ENCODE results near the gene LTBP1.
"Not testable (repeated sequence)": the region's sequence is repeated elsewhere in the genome, so short reads cannot be mapped to it uniquely, and the experiment has no call there.

Gene LTBP1

DNA sequence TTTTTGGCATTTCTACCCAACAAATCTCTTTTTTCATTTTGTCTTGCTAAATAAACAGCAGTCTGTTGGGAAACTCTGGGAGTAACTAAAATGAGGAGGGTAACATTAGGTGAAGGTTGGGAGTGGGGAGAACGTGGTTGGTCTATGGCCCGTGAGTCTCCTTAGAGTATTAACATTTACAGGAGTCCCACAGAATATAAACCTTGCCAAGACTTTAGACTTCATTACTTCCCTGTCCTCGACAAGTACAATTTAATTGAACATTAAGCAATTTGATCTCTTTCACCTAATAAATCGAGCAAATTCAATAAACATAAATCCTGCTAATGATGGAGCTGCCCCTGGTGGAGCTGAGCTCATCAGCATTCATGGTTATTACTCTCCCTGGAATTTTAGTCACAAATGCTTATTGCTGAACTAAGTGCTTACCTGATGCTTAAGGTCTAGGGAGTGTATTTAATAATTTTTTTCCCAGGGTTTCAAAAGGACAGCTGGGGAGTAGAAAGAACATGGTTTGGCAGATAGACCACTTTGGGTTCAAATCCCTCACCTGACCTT, 434.6 kb downstream of the LTBP1 start:
- DNase-seq (ENCODE audit: low read depth) = no peak

DNA sequence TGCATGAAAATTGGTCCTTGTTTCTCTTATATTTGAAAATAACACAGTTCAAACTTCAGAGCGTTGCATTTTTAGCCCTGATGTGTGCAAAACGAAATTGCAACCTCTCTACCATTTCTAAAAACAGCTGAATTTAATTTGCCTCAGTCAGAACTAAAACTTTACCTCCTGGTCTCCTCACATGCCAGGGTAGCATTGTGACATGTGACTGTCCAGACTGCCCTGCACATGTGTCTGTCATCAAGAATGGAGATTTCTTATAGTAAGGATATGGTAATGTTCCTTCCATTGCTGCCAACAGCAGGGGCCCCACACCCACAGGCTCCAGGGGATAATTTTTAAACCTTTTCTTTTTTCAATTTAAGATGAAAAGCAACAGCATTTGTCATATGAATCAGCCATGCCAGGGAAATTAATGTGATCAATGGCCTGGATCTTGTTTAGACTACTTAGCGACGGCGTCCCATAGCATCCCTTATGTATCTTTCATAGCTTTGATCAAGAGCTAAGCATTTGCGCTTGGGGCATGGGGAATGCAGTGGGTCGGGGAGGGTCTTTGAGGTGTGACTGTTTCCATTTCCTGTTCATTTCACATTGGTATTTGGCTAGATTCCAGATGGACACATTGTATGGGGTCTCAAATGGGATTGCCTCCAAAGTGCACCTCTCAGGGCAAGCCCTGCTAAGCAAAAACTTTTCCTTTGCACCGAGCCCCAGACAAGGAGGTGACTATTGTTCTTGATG, 437.3 kb downstream of the LTBP1 start:
- no peak for DNase-seq (ENCODE audit: low read depth)

DNA sequence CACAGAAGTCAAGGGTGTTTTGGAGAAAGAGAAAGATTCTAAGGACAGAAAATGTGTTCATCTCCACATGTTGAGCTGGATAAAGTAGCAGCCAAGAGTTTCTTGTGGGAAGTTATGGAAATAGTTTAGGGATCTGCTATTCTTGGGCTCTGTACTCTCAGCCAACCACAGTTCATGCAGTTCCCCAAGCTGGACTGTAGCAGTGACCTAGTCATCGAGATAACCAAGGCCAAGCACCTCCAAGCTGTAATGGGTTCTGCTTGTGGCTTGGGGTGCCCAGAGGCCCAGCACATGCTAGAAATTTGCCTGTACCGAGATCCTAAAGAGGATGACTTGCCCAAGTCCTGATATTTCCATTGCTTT, 437.8 kb downstream of the LTBP1 start:
- DNase-seq (ENCODE audit: low read depth) = no peak

DNA sequence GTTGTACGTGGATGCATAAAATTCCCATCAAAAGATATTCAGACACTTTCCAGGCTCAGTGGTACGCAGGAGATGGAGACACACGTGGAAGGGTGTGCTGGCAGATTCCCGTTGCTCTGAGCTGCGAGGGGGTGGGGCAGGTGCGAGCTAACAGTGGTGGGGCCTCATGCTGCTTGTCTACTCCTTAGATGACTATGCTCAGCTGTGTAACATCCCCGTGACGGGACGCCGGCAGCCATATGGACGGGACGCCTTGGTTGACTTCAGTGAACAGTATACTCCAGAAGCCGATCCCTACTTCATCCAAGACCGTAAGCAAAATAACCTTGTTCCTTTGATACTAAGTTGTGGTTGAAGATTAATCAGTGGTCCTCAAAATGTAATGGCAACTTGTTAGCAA, 442.2 kb downstream of the LTBP1 start:
- DNase-seq (ENCODE audit: low read depth) = no peak

DNA sequence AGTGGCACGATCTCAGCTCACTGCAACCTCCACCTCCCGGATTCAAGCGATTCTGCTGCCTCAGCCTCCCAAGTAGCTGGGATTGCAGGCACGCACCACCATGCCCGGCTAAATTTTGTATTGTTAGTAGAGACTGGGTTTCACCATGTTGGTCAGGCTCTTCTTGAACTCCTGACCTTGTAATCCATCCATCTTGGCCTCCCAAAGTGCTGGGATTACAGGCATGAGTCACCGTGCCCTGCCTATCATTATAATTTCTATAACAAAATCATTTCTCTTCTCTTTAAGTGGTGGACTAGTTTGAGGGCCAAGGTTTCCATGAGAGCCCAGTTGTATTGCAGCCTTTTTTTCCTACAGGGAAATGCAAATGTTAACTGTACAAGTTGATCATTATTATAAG, 442.9 kb downstream of the LTBP1 start:
- DNase-seq (ENCODE audit: low read depth) = not testable (repeated sequence)

DNA sequence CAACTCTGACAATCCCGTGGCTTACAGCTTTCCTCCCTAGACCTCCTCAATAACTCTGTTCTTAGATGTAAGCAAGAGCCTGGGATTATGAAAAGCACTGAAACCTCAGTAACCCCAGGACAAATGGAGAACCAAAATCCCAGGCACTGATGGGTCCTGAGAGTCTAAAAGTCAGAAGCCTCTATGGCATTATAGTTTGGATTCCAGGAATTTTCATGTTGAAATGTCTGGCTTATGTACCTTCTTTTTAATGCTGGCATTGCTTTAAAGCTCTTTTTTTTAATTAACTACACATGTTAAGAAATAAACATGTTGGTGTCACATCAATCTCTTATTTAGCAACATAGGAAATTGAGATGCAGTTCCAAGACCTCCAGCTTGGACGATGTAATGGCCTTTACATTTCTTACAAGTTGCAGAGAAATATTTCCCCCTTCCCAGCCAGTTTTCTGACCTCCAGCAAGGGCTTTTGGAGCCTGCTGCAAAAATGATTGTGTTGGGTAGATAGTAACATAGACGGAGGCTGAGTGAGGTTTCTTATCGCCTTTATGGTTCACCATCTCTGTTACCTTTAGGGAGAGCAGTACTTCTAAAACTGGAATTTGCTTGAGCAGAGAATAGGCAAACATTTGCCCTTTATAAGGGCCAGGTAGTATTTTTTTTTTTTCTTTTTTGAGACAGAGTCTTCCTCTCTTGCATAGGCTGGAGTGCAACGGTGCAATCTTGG, 444.9 kb downstream of the LTBP1 start:
- peak; percentile 50 for DNase-seq (ENCODE audit: low read depth)

DNA sequence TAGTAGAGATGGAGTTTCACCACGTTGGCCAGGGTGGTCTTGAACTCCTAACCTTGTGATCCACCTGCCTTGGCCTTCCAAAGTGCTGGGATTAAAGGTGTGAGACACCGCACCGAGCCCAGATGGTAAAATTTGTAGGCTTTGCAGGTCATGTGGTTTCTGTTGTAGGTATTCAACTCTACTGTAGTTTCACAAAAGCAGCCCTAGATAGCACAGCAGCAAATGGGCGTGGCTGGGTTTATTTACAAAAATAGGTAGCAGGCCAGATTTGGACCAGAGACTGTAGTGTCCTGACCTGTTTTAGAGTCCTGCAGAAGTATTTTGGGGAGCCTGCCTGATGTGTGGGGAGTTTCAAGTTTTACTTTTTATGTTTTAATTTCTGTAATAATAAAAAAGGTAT, 445.6 kb downstream of the LTBP1 start:
- no peak for DNase-seq (ENCODE audit: low read depth)

DNA sequence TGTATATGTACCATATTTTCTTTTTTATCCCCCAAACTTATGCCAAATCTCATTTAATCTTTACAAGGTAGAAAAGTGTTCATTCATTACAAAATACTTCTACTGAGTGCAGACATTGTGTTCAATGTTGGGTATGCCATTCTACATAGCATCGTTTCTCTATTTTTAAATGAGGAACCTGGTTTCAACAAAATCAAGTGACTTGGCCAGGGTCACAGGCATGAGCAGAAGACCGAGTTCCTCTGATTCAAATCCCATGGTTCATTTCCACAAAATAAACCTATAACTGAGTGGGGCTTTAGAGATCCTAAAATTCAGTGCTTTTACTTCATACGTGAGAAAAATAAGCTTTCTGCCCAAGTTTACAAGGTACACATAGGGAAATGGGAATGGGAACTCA, 448.3 kb downstream of the LTBP1 start:
- DNase-seq (ENCODE audit: low read depth) = no peak

DNA sequence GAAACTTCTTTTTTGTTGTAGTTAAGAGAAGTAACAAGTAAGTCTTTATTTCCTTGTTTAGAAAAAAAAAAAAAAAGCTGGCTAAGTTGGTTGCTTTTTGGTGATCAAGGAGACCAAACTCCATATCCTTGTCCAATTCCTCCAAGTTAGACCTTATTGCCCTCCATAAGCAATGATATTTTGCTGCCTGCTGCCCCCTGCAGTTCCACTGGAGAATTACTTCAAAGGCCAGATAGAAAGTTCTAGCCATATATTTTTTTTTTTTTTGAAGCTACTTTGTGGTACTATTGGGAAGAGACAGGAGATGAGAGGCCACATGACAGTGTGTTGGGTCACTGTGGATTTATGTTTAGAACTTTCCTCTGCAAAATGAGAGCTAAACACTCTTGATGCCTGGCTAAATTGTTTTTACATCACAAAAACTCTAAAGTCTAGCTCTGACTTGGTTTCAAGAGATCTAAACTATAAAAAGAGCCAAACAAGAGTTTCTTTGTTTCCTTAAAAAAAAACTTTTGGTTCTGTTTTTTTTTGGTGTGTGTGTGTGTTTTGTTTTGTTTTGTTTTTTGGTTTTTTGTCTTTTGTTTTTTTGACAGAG, 449.0 kb downstream of the LTBP1 start:
- DNase-seq (ENCODE audit: low read depth) = peak; percentile 48

DNA sequence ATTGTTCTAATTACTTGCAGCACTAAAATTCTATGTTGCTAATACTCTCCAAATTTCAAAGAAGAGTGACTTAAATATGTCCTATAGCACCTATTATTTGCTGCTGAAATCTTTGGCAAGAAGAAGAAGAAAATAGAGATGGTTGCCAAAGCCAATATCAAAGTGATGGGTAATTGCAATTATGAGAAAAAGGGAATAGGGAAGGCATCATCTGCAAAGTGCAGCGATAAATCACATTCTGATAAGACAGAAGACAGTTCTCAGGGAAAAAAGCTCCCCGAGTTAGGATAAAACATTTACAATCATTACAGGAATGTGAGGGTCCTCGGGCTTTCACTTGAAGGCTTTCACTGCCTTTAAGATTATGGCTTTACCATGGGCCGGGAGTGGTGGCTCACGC, 457.6 kb downstream of the LTBP1 start:
- DNase-seq (ENCODE audit: low read depth) = no peak

DNA sequence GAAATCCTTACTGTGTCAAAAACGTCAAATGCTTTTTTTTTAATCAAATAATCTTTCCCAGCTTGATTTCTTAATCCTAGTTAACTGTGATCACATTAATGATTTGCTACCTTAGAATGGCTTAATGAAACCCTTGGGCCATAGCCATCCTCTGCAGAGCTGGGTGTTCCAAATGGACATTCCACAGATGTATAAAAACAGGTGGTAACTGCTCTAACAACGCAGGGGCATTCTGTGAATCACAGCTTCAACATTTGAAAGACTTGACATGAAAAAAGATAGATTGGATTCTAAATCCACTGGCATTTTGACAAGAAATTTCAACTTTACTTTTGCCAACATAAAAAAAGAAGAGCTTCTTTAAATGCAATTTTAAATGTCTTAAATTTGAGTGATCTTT, 459.9 kb downstream of the LTBP1 start:
- DNase-seq (ENCODE audit: low read depth) = no peak

DNA sequence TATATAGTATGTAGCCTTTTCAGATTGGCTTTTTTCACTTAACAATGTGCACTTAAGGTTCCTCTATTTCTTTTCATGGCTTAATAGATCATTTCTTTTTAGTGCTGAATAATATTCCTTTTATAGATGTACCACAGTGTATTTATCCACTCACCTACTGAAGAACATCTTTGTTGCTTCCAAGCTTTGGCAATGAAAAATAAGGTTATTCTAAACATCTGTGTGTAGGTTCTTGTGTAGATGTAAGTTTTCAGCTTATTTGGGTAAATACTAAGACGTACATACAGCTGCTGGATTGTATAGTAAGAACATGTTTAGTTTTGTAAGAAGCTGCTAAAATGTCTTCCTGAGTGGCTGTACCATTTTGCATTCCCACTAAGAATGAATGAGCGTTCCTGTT, 461.4 kb downstream of the LTBP1 start:
- no peak for DNase-seq (ENCODE audit: low read depth)

DNA sequence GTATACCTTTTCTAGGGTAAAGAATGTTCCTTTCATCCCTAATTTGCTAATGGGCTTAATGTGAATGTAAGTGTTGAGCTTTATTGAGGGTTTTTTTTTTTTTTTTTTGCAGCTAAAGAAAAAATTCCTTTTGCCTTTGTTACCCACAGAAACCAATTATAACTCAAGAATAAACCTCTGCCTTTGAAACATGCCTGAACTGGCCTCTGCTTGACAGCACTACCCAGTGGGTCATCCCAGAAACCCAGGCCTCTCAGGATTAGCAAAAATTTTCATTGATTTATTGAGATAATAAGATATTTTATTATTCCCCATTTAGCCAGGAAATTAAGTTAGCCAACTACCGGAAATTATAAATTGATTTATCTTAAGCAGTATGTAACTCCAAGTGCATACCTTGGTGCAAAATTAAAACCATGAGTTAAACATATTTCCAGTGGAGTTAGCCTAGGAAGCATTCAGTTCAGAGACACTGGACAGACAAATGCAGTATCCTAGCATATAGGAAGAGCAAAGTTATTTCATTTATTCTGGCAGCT, 462.7 kb downstream of the LTBP1 start:
- DNase-seq (ENCODE audit: low read depth) = no peak

DNA sequence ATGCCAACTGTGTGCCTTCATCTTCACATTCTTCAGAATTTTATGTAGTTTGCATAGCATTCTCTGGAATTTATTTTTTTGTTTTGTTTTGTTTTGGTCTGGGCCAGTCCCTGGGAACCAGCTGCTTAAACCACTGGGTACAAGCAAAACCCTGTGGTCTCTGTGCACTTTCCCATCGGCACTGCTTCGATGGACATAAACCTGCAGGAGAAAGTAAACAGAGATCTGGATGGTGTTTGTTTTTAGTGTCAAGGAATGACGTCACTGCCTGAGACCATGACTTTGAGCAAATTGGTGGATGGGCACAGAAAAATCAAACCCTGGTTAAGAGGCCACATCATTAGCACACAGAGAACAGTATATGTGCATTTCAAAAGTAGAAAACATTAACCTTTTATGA, 465.0 kb downstream of the LTBP1 start:
- no peak for DNase-seq (ENCODE audit: low read depth)

DNA sequence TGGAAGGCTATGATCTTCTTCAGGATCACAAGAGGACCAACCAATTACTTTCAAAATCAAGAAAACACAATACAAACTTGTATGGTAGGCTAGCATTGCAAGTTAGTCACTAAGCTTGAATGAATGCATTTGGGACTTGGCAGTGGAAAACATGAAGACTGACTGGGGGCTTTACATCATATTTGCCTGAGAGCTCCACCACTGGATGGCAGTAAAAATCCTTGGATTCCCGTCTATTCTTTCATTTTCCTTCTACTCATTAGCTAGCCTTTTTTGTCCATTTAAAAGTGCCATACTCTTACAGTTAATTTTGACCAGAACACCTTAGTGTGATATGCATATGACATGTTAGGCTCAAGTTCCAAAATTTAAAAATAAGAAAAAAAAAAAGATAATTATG, 466.2 kb downstream of the LTBP1 start:
- peak; percentile 65 for DNase-seq (ENCODE audit: low read depth)

DNA sequence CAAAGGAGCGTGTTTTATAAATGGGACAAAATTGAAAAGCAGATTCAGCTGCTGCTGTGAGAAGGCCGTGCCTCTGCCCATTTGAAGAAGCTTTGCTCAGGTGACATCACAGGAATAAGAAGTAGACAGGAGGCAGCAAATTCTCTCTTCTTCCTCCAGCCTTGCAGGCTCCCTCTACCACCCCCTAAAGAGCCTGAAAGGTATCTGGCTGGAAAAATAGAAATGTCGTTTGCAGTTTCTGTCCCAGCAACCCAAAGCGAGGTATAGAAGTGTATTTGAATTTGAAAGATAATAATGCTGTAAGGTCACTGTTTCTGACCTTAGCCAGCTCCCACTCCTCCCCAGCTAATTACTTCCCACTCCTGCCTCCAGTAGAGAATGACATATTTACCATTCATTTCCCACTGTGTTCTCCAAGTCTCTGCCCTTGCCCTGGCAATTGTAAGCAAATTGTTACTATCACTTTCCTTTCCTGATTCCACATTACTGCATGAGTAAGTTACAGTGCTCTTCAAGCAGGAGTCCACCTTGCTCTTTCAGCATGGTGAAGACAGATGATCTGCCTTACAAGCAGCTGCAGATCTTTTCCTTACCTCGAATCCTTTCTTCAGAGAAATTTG, 472.9 kb downstream of the LTBP1 start:
- DNase-seq (ENCODE audit: low read depth) = no peak

DNA sequence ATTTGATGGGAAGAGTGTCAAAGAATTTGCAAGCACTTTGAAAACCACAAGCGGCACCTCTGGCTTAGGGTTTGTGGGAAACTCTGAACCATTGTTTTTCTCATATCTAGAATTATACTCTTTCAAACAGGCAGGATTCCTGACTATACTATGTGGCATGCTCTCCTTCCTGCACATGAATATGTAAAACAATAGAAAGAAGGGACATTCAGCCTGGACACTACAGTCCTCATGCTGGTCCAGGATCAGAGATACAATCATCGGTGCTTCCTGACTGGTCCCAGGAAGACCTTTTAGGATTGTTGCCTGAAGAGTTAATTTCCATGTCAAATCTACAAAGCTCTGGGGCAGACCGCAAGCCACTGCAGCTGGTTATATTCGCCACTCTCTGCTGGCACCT, 474.0 kb downstream of the LTBP1 start:
- no peak for DNase-seq (ENCODE audit: low read depth)

DNA sequence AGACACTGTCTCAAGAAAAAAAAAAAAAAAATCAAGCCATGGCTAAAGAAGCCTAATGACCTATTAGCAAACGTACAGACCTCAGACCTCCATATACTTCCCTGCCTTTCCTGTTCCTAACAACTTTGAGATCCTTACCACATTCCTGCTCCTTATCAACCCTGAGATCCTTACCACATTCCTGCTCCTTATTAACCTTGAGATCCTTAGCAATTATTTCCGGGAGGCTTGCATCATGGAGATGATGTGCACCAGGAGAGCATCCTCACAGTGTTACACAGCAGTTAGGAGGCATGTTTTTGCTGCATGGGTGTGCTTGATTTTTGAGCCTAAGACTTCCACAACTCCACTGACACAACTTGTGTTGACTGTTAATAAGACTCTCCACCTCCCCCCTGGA, 475.1 kb downstream of the LTBP1 start:
- DNase-seq (ENCODE audit: low read depth) = no peak

DNA sequence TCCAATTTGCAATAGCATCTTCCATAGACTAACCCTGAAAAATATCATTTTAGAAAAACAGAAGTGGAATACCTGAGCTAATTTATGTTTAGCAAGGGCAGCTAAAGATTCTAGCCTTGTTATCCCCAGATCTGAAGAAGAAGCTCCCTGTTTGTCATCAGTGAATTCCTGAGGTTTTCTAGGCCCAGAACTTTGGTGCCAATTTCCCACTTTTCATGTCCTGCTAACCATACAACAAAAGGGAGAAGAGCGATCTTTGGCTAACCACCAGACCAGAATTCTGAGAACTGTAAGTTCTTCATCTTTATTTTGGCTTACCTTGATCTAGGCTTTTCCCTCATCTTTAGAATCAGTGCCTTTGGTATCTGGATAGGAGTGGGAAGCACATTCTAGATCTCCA, 478.4 kb downstream of the LTBP1 start:
- DNase-seq (ENCODE audit: low read depth) = no peak

DNA sequence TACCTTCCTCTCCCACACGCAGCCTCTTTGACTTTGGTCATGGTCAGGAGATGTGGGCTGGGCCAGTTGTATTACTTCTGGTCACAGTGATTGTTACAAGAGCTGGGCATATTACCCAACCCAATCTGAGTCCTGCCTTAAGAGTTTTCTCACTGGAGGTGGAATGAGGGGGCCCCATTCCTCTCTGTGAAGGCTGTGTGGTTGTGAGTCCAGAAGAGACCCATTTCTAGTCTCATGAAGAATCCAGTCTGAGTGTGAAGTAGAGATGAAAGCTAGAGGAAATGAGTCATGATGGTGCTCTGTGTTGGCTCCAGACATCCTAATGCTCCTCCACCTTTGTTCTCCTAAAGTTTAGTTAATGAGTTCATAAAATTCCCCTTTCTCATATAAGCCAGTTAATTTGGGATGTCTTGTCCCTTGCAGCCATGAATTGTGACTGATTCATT, 478.9 kb downstream of the LTBP1 start:
- no peak for DNase-seq (ENCODE audit: low read depth)

DNA sequence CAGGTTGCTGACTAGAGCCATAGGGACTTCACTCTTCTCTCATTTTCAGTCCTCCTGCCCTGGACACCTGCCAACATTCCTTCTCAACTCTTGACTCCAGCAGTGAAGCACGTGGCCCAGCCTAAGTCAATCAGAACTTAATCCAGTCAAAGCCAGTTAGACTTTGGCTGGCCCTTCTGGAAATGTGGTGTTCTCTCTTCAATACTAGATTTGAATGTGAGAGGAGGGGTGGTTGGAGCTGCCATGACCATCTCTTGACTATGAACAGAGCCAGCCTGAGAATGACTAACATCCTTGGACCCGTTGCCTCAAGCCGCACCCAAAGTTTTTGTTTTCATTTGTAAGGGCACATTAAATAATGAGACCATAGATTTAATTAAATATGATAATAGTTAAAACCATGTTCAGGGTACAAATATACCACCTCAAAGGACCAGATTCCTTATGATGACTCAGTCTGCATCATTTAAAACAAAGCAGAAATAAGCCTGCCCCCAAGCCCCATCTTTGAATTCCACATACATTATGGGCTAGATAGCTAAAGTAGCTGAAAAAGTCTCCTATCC, 480.0 kb downstream of the LTBP1 start:
- peak; percentile 83 for DNase-seq (ENCODE audit: low read depth)

DNA sequence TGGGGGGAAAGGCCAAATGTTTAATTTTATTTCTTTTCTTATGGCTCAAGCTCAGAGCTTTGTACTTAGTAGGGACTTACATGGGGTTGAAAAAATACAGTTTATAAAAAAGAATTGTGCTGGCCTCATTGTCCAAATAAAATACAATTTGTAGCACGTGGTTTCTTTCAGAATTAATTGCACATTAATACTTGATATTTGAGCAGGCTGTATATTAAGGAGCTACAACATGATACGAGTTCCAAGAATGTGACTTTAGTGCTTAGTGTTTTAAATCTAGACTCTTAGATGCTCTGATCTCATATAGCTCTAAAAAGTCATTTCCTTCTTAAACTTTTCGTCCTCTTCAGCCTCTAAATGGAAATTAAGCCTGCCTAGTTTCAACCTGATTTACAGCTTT, 483.3 kb downstream of the LTBP1 start:
- no peak for DNase-seq (ENCODE audit: low read depth)

Measured in fibroblast of the conjunctiva (primary cell).